K562 (cell line): ENCODE data around the gene RABGAP1. TPM values are rescaled to one million over a fixed set of nuclear protein-coding genes. Genes with fewer than 3 reads are reported as not detected.

Source experiments
- BMI1 ChIP-seq: fragments of 150-350 bp; IDR thresholded peaks from 2 replicates; pipeline ENCODE4 v1.6.1; 2014; ENCODE audit warnings: low read length
- CBX5 ChIP-seq: IDR thresholded peaks from 2 replicates; pipeline ENCODE4 v1.6.1; 2014; ENCODE audit warnings: low read depth, borderline replicate concordance
- DMBX1 ChIP-seq: fragments of 250-450 bp; sonication (Bioruptor Pico); IDR thresholded peaks from 2 replicates; pipeline ENCODE4 v1.8.0; 2022; ENCODE audit warnings: inconsistent platforms, mild to moderate bottlenecking, moderate library complexity, borderline replicate concordance
- GATA2 ChIP-seq: sonication (generic); formaldehyde crosslinking; IDR thresholded peaks from 2 replicates; pipeline ENCODE4 v1.4.0; 2020; ENCODE audit warnings: mild to moderate bottlenecking, missing genetic modification reagents
- HDAC1 ChIP-seq, 2 experiments: fragments of 450-650 bp; IDR thresholded peaks; 2 replicates each; pipeline ENCODE4 v1.6.1; 2016 to 2017; ENCODE audit warnings: inconsistent platforms in 1 of 2, mild to moderate bottlenecking in 1 of 2, moderate library complexity in 1 of 2
- HDGF ChIP-seq: fragments of 450-650 bp; IDR thresholded peaks from 2 replicates; pipeline ENCODE4 v1.6.1; 2016
- HNRNPUL1 ChIP-seq: fragments of 200-400 bp; formaldehyde crosslinking; IDR thresholded peaks from 2 replicates; pipeline ENCODE4 v1.6.1; 2017; ENCODE audit warnings: low read length
- KAT2B ChIP-seq: IDR thresholded peaks from one replicate; pipeline ENCODE4 v1.6.1; 2012; ENCODE audit warnings: low read depth, mild to moderate bottlenecking, control low read depth, inconsistent platforms, low read length, moderate library complexity
- KDM1A ChIP-seq, 2 experiments: fragments of 450-650 bp; IDR thresholded peaks; 2 replicates each; pipeline ENCODE4 v1.6.1; 2016; ENCODE audit warnings: mild to moderate bottlenecking in 2 of 2
- KLF1 ChIP-seq: fragments of 450-650 bp; IDR thresholded peaks from 2 replicates; pipeline ENCODE4 v1.6.1; 2016; ENCODE audit warnings: missing genetic modification characterization, missing compliant biosample characterization
- RBM34 ChIP-seq: fragments of 200-400 bp; formaldehyde crosslinking; IDR thresholded peaks from 2 replicates; pipeline ENCODE4 v1.6.1; 2018; ENCODE audit warnings: low read length, borderline replicate concordance; ENCODE audit not compliant: insufficient read depth
- RFX1 ChIP-seq: fragments of 450-650 bp; IDR thresholded peaks from 2 replicates; pipeline ENCODE4 v1.6.1; 2016; ENCODE audit warnings: mild to moderate bottlenecking, moderate library complexity
- SIN3A ChIP-seq, 2 experiments: fragments of 150-350 bp in 1 of 2; IDR thresholded peaks; 2 replicates each; pipeline ENCODE4 v1.6.1; 2011 to 2016; ENCODE audit warnings: borderline replicate concordance in 2 of 2, low read depth in 2 of 2, low read length in 2 of 2, mild to moderate bottlenecking in 2 of 2, moderate library complexity in 2 of 2; ENCODE audit not compliant: control insufficient read depth in 1 of 2
- SLC30A9 ChIP-seq: fragments of 250-450 bp; sonication (Bioruptor Pico); IDR thresholded peaks from 2 replicates; pipeline ENCODE4 v1.8.0; 2022; ENCODE audit warnings: mild to moderate bottlenecking, moderate library complexity
- SRSF3 ChIP-seq: fragments of 200-400 bp; formaldehyde crosslinking; IDR thresholded peaks from 2 replicates; pipeline ENCODE4 v1.6.1; 2016; ENCODE audit warnings: mild to moderate bottlenecking, low read length, moderate library complexity; ENCODE audit not compliant: insufficient read depth
- STAT5B ChIP-seq: fragments of 250-450 bp; sonication (Bioruptor Pico); IDR thresholded peaks from 2 replicates; pipeline ENCODE4 v1.8.0; 2021; ENCODE audit warnings: mild to moderate bottlenecking, inconsistent platforms
- TAF9B ChIP-seq: fragments of 450-650 bp; IDR thresholded peaks from 2 replicates; pipeline ENCODE4 v1.6.1; 2018; ENCODE audit warnings: mild to moderate bottlenecking; ENCODE audit not compliant: partially characterized antibody
- TGIF2 ChIP-seq: sonication (generic); formaldehyde crosslinking; IDR thresholded peaks from 2 replicates; pipeline ENCODE4 v1.8.1; 2022; ENCODE audit warnings: mild to moderate bottlenecking, missing genetic modification reagents, moderate library complexity
- ZNF12 ChIP-seq: sonication (generic); formaldehyde crosslinking; IDR thresholded peaks from 2 replicates; pipeline ENCODE4 v1.4.0; 2020; ENCODE audit warnings: mild to moderate bottlenecking, missing genetic modification reagents
- ZNF431 ChIP-seq: sonication (generic); formaldehyde crosslinking; IDR thresholded peaks from 2 replicates; pipeline ENCODE4 v1.8.0; 2022; ENCODE audit warnings: mild to moderate bottlenecking, missing genetic modification reagents
- ZNF717 ChIP-seq: fragments of 250-450 bp; sonication (Bioruptor Pico); IDR thresholded peaks from 2 replicates; pipeline ENCODE4 v1.5.0; 2021
- polyA plus RNA-seq, 8 experiments: library from polyadenylated mRNA; depleted of rRNA in 4 of 8; stranded (reverse) in 5 of 8; unstranded in 3 of 8; fragments of >200 nt; fragmentation: Nextera tagmentation in 2 of 8; fragmentation: Illumina TruSeq in 1 of 8; extraction: Ambion mirVana in 2 of 8; extraction: Trizol in 1 of 8; gene quantifications; 2 replicates each; pipeline versions ENCODE4 v1.2.1 to v1.2.3, GENCODE V29; 2011 to 2014; ENCODE audit warnings: inconsistent platforms in 1 of 8, missing spikeins in 1 of 8
- total RNA-seq, 7 experiments: library from RNA; depleted of rRNA in 6 of 7; stranded (reverse); fragments of >200 nt in 6 of 7; fragmentation: Illumina TruSeq in 2 of 7; extraction: Trizol in 2 of 7; gene quantifications; 2 replicates each; pipeline versions ENCODE4 v1.2.1 to v1.2.3, GENCODE V29; 2011 to 2021; ENCODE audit warnings: low replicate concordance in 1 of 7
- TF ChIP-seq, protein P1 (sequence below): fragments of 450-650 bp; IDR thresholded peaks from 2 replicates; pipeline ENCODE4 v1.6.1; 2016; ENCODE audit warnings: antibody characterized with exemption
- TF ChIP-seq, protein P2 (sequence below): fragments of 450-650 bp; formaldehyde crosslinking; IDR thresholded peaks from 2 replicates; pipeline ENCODE4 v1.4.0; 2020; ENCODE audit warnings: mild to moderate bottlenecking, mixed read lengths
- TF ChIP-seq, protein P3 (sequence below), 2 experiments: fragments of 450-650 bp; IDR thresholded peaks; 2 replicates each; pipeline ENCODE4 v1.6.1; 2018; ENCODE audit warnings: mild to moderate bottlenecking in 2 of 2, low read depth in 1 of 2; ENCODE audit not compliant: partially characterized antibody in 2 of 2

The RABGAP1 gene
- total and polyA plus RNA-seq, 9 of the 15 experiments (the other 6 are each of a cell fraction or from before 2014, with no cell fraction given), result 1.5 to 22.7 (median 13.1) TPM

DNA sequence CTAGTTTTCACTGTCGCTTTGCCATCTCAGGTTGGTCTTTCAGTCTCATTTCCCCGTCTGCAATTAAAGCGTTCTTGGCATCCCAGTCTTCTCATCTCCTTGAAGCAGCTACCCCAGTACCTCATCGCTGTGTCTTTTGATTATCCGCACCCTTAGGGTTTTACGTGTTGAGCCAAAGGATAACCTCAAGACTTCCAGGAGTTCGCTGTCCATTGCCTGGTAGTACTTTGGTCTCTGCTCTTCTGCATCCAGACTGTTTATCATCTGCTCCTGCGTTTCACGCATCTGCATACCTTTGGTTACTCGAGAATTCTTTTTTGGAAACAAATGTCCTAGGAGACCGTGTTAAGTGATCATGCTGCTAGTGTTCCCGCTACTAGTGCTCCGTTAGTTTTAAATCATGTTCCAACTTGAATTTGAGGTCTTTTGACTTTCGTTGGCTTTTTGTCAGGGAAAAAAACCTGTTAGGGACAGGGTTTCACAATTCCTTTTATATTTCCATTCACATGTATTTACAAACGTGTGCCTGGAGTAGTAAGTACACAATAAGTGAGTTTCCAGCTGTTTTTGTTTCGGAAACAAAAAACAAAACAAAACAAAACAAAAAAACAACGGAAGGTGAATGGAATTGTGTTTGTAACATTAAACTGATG lies 888 bp downstream of the RABGAP1 start (continued):
- TF ChIP-seq HDAC1 (IDR thresholded peaks at IDR 0.05) (peak in 1 of 2 experiments; percentile 29; a peak in 1 of 4 replicates), HDGF (peak; percentile 76; the same call in 1 of the 2 replicates), DMBX1 (CRISPR knock-in tag) (no peak), HNRNPUL1 (no peak), CBX5 (no peak), GATA2 (CRISPR knock-in tag) (no peak), TAF9B (no peak), STAT5B (CRISPR knock-in tag) (no peak), KLF1 (tag) (no peak), SRSF3 (no peak), SLC30A9 (CRISPR knock-in tag) (no peak), RFX1 (no peak), ZNF717 (CRISPR knock-in tag) (no peak), TGIF2 (CRISPR knock-in tag) (no peak), KDM1A (IDR thresholded peaks at IDR 0.05) (no peak), RBM34 (no peak), BMI1 (no peak), KAT2B (no peak), SIN3A (IDR thresholded peaks at IDR 0.05; ENCODE audit: borderline replicate concordance in 2 of 2, control insufficient read depth in 1 of 2, low read depth in 2 of 2, low read length in 2 of 2) (no peak), ZNF12 (CRISPR knock-in tag) (no peak), ZNF431 (no peak)
- TF ChIP-seq, protein P1, sequence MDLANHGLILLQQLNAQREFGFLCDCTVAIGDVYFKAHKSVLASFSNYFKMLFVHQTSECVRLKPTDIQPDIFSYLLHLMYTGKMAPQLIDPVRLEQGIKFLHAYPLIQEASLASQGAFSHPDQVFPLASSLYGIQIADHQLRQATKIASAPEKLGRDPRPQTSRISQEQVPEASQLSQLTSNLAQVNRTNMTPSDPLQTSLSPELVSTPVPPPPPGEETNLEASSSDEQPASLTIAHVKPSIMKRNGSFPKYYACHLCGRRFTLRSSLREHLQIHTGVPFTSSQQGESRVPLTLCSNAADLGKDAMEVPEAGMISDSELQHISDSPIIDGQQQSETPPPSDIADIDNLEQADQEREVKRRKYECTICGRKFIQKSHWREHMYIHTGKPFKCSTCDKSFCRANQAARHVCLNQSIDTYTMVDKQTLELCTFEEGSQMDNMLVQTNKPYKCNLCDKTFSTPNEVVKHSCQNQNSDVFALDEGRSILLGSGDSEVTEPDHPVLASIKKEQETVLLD, result no peak
- TF ChIP-seq, protein P2, sequence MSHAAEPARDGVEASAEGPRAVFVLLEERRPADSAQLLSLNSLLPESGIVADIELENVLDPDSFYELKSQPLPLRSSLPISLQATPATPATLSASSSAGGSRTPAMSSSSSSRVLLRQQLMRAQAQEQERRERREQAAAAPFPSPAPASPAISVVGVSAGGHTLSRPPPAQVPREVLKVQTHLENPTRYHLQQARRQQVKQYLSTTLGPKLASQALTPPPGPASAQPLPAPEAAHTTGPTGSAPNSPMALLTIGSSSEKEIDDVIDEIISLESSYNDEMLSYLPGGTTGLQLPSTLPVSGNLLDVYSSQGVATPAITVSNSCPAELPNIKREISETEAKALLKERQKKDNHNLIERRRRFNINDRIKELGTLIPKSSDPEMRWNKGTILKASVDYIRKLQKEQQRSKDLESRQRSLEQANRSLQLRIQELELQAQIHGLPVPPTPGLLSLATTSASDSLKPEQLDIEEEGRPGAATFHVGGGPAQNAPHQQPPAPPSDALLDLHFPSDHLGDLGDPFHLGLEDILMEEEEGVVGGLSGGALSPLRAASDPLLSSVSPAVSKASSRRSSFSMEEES (CRISPR knock-in tag), result no peak
- TF ChIP-seq, protein P3, sequence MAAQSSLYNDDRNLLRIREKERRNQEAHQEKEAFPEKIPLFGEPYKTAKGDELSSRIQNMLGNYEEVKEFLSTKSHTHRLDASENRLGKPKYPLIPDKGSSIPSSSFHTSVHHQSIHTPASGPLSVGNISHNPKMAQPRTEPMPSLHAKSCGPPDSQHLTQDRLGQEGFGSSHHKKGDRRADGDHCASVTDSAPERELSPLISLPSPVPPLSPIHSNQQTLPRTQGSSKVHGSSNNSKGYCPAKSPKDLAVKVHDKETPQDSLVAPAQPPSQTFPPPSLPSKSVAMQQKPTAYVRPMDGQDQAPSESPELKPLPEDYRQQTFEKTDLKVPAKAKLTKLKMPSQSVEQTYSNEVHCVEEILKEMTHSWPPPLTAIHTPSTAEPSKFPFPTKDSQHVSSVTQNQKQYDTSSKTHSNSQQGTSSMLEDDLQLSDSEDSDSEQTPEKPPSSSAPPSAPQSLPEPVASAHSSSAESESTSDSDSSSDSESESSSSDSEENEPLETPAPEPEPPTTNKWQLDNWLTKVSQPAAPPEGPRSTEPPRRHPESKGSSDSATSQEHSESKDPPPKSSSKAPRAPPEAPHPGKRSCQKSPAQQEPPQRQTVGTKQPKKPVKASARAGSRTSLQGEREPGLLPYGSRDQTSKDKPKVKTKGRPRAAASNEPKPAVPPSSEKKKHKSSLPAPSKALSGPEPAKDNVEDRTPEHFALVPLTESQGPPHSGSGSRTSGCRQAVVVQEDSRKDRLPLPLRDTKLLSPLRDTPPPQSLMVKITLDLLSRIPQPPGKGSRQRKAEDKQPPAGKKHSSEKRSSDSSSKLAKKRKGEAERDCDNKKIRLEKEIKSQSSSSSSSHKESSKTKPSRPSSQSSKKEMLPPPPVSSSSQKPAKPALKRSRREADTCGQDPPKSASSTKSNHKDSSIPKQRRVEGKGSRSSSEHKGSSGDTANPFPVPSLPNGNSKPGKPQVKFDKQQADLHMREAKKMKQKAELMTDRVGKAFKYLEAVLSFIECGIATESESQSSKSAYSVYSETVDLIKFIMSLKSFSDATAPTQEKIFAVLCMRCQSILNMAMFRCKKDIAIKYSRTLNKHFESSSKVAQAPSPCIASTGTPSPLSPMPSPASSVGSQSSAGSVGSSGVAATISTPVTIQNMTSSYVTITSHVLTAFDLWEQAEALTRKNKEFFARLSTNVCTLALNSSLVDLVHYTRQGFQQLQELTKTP (IDR thresholded peaks at IDR 0.05; ENCODE audit: low read depth in 1 of 2, partially characterized antibody in 2 of 2), result peak in 1 of 2 experiments; percentile 15
